ENCODE results near the gene TFR2. TPM values are rescaled to one million over a fixed set of nuclear protein-coding genes. Genes with fewer than 3 reads are reported as not detected.
"Not testable (repeated sequence)": the region's sequence is repeated elsewhere in the genome, so short reads cannot be mapped to it uniquely, and the experiment has no call there.

The TFR2 gene
- total RNA-seq, 1 donor from 2014 or later = 0.41 TPM

DNA sequence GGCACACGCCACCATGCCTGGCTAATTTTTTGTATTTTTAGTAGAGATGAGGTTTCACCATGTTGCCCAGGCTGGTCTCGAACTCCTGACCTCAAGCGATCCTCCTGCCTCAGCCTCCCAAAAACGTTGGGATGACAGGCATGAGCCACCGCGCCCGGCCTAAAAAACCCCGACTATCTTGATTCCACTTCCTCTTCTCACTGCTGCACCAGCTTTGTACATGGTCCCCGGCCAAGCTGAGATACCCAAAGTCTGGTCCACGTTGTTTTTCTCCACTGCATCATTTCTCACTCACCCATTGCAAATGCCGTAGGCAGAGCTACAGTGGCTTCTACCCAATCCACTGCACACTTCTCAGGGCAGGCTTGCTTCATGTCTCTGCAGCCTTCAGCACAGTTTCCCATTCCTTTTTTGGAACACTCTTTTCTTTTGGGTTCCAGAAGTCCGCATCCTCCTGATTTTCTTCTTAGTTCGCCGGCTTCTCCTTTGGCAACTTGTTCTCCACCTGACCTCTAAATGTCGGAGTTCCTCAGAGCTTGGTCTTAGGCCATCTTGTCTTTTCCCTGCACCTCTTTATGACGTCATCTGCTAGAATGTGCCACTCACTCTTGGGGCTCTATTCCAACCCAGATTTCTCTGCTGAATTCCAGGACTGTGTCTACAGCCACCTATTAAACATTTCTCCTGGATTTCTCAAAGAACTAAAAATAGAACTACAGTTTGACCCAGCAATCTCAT lies 26.1 kb upstream of the TFR2 start:
- no peak overlapping the region for H3K27ac ChIP-seq
- H3K4me3 ChIP-seq = no peak overlapping the region
- no peak for ATAC-seq

DNA sequence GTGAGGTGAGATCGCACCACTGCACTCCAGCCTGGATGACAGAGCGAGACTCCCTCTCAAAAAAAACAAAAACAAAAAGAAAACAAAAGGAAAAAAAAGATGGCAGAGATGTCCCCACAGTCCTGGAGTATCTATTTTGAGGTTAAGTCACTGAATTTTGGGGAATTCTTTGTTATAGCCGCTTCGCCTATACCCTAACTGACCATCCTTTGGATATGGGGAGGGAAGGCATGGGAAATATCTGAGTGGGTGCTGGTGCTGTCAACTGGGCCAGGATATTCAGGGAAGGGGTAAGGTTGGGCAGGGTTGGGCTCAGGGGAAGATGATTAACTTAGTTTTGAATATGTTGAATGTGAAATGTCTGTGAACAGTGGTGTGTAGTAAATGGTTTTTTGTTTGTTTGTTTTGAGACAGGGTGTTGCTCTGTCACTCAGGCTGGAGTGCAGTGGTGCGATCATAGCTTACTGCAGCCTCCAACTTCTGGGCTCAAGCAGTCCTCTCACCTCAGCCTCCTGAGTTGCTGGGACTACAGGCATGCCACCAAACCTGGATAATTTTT lies 23.9 kb upstream of the TFR2 start:
- ATAC-seq (no peak), DNase-seq (no peak)
- Histone ChIP-seq H3K27ac (no peak overlapping the region), H3K4me1 (no peaks in the 10 kb centered on the region), H3K4me3 (no peak overlapping the region), H3K9me3 (no peaks in the 10 kb centered on the region), H3K36me3 (no peaks in the 10 kb centered on the region), H3K27me3 (no peaks in the 10 kb centered on the region)
- intact Hi-C loops (cut with DNase I) = no loop called here
- TF ChIP-seq, protein P1, sequence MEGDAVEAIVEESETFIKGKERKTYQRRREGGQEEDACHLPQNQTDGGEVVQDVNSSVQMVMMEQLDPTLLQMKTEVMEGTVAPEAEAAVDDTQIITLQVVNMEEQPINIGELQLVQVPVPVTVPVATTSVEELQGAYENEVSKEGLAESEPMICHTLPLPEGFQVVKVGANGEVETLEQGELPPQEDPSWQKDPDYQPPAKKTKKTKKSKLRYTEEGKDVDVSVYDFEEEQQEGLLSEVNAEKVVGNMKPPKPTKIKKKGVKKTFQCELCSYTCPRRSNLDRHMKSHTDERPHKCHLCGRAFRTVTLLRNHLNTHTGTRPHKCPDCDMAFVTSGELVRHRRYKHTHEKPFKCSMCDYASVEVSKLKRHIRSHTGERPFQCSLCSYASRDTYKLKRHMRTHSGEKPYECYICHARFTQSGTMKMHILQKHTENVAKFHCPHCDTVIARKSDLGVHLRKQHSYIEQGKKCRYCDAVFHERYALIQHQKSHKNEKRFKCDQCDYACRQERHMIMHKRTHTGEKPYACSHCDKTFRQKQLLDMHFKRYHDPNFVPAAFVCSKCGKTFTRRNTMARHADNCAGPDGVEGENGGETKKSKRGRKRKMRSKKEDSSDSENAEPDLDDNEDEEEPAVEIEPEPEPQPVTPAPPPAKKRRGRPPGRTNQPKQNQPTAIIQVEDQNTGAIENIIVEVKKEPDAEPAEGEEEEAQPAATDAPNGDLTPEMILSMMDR (IDR thresholded peaks at IDR 0.05) = no peak

More for the DNA sequence above, 26.1 kb upstream of the TFR2 start:
- Histone ChIP-seq H3K9me3 (no peaks in the 10 kb centered on the region), H3K27me3 (no peaks in the 10 kb centered on the region), H3K4me1 (no peaks in the 10 kb centered on the region), H3K36me3 (no peaks in the 10 kb centered on the region)
- intact Hi-C loops (cut with DNase I) = no loop called here
- TF ChIP-seq, protein P1 (IDR thresholded peaks at IDR 0.05) = no peak
- no peak for DNase-seq

DNA sequence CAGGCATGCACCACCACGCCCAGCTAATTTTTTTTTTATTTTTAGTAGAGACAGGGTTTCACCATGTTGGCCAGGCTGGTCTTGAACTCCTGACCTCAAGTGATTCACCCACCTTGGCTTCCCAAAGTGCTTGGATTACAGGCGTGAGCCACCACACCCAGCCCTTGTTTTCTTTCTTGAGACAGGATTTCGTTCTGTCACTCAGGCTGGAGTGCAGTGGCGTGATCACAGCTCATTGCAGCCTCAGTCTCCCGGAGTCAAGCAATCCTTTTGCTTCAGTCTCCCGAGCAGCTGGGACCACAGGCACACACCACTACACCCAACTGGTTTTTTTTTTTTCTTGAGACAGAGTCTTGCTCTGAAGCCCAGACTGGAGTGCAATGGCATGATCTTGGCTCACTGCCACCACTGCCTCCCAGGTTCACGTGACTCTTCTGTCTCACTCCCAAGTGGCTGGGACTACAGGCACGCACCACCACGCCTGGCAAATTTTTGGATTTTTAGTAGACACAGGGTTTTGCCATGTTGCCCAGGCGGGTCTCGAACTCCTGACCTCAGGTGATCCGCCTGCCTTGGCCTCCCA lies 20.9 kb upstream of the TFR2 start:
- H3K27ac ChIP-seq; ATAC-seq; H3K36me3 ChIP-seq; H3K9me3 ChIP-seq; H3K4me3 ChIP-seq; H3K4me1 ChIP-seq; DNase-seq; intact Hi-C loops (cut with DNase I): not testable (repeated sequence)
- H3K27me3 ChIP-seq = peaks cover 13% of the 10 kb centered on the region

DNA sequence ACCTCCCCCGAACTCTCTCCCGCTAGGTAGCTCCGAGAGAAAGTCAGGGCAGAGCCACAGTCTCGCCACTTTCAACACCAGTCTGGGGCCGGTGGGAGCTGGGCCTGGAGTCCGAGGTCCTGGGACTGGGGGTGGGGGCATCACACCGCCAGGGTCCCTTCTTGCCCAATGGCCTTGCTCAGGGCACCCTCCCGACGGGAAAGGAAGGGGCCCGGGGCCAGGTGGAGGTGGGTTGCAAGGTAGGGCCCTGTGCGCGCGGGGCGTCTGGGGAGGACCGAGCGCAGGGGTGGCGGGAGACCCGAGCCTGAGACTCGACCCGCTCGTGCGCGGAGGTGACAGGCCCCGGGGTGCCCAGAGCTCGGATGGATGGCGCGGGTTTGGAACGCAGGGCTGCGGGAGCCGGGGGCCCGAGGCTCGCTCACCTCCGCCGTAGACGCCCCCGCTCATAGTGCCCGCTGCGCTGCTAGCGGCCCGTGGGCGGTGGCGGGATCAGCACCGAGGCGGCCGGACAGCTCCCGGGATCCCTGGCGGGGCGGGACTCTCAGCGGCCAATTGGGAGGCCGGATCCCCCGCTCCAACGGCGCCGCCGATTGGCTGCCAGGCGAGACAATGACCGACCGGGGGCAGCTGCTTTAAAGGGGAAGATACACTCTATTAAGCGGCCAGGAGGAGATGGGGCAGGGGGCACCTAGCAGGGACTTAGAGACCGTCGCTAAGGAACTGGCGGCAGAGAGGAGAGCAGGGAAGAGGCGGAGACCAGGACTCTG lies 14.7 kb upstream of the TFR2 start, which contains the start of gene ACTL6B:
Gene ACTL6B, minus strand, starts transcription at position 541 of the 767 bp plus-strand sequence. Its CDS starts 94 bp downstream, at position 447.
- no peaks in the 10 kb centered on the region for H3K4me1 ChIP-seq
- no peak within 1 kb of the TSS for H3K27ac ChIP-seq
- H3K27me3 ChIP-seq = peaks cover 48% of the 10 kb centered on the region
- TF ChIP-seq, protein P1 (IDR thresholded peaks at IDR 0.05) = no peak
- no peak within 1 kb of the TSS for H3K4me3 ChIP-seq
- H3K36me3 ChIP-seq = no peaks in the 10 kb centered on the region
- intact Hi-C loops (cut with DNase I) = no loop called here
- ATAC-seq (peak; percentile 87), DNase-seq (peak; percentile 79)
- H3K9me3 ChIP-seq = no peaks in the 10 kb centered on the region

DNA sequence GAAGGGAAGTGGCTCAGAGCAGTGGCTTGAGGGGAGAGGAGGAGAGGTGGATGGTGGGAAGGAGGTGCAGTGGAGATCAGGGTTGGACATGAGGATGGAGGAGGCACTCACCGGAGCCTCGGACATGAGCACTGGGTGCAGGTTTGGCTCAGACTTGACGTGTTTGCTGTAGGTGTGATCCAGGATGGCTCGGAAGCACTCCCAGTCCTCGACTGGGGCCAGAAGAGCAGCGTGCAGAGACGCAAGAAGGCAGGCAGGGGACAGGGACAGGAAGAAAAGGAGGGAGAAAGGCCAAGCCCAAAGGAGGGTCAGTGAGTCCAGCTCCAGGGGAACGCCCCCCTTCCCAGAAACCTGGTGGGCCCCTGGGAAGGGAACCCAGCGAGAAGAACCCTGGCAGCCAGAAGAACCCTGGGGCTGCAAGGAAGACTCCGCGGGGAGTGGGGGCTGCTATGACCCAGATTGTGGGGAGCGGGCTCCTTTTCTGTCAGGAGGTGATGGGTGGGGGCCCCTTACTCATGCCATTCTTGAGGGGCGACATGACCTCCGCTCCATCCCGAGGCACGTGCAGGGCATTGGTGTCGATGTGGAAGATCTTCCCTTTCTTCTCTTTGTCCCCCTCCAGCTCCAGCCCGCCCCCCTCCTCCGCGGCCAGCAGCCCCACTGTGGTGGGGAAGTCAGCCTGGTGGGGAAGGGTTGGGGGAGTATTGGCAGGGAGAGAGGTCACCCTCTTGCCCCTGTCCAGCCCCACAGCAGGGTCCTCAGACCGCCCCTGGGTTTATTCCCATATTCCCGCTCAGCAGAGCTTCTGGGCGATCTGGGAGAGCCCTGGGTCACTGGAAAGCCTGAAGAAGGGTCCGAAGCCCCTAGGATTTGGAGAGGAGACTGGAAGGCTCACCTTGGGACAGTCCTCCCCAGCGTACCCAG lies 13.8 kb upstream of the TFR2 start:
- Histone ChIP-seq H3K36me3 (no peaks in the 10 kb centered on the region), H3K4me1 (no peaks in the 10 kb centered on the region), H3K27ac (no peak overlapping the region), H3K9me3 (no peaks in the 10 kb centered on the region), H3K27me3 (peaks cover 48% of the 10 kb centered on the region), H3K4me3 (no peak overlapping the region)
- ATAC-seq (no peak), DNase-seq (no peak)
- intact Hi-C loops (cut with DNase I) = no loop called here
- TF ChIP-seq, protein P1 (IDR thresholded peaks at IDR 0.05) = no peak
